Lung (tissue), 12 donors: ENCODE measurements around the gene SND1. TPM values are rescaled to one million over a fixed set of nuclear protein-coding genes. Genes with fewer than 3 reads are reported as not detected.

Source experiments
- ATAC-seq: fragments of 200-7000 bp; cut with Tn5 transposase; one replicate; pipeline ENCODE4 v1.9.1; 2020; ENCODE audit warnings: moderate number of reproducible peaks; ENCODE audit not compliant: insufficient read depth, low FRiP score
- DNase-seq, 3 donors: peaks; one replicate each; pipeline ENCODE4 v3.0.0-alpha.2; 2013 to 2017
- H3K27ac ChIP-seq, 2 donors: one replicate each; pipeline ENCODE4 v1.5.1; 2013; ENCODE audit warnings: mild to moderate bottlenecking in 2 of 2, moderate library complexity in 2 of 2, control low read depth in 1 of 2, inconsistent platforms in 1 of 2, low read depth in 1 of 2, low read length in 1 of 2
- H3K27me3 ChIP-seq, 3 donors: one replicate each; pipeline ENCODE4 v1.5.1; 2013; ENCODE audit warnings: low read length in 2 of 3; ENCODE audit not compliant: control insufficient read depth in 3 of 3, insufficient read depth in 3 of 3
- H3K36me3 ChIP-seq, 4 donors: one replicate each; pipeline ENCODE4 v1.5.1; 2013; ENCODE audit warnings: low read length in 4 of 4, mild to moderate bottlenecking in 1 of 4, moderate library complexity in 1 of 4; ENCODE audit not compliant: control insufficient read depth in 4 of 4, insufficient read depth in 4 of 4
- H3K4me1 ChIP-seq, 5 donors: one replicate each; pipeline ENCODE4 v1.5.1; 2013; ENCODE audit warnings: low read length in 5 of 5, mild to moderate bottlenecking in 2 of 5, moderate library complexity in 1 of 5; ENCODE audit not compliant: control insufficient read depth in 5 of 5, insufficient read depth in 5 of 5
- H3K4me3 ChIP-seq: one replicate; pipeline ENCODE4 v1.5.1; 2013; ENCODE audit warnings: mild to moderate bottlenecking, control low read depth, moderate library complexity
- H3K9ac ChIP-seq, 2 donors: one replicate each; pipeline ENCODE4 v1.5.1; 2013; ENCODE audit warnings: low read length in 2 of 2, control low read depth in 1 of 2; ENCODE audit not compliant: insufficient read depth in 1 of 2
- H3K9me3 ChIP-seq, 4 donors: one replicate each; pipeline ENCODE4 v1.5.1; 2013; ENCODE audit warnings: low read length in 3 of 4, mild to moderate bottlenecking in 1 of 4, moderate library complexity in 1 of 4; ENCODE audit not compliant: control insufficient read depth in 4 of 4, insufficient read depth in 3 of 4
- CTCF ChIP-seq: IDR thresholded peaks from 2 replicates; pipeline ENCODE4 v1.5.1; 2012; ENCODE audit warnings: mild to moderate bottlenecking; ENCODE audit errors: control extremely low read depth, extremely low read depth
- WGBS, 2 donors: extraction: QIAGEN DNeasy Blood & Tissue Kit; methylation state at CpG; one replicate each; pipeline ENCODE4 v1.1.7; 2013; 5-methylcytosine and 5-hydroxymethylcytosine counted together
- polyA plus RNA-seq, 2 donors: library from polyadenylated mRNA; stranded (reverse); fragments of 200-250 nt; gene quantifications; one replicate each; pipeline ENCODE4 v1.2.1, GENCODE V29; 2013
- total RNA-seq, 2 donors: library from RNA; depleted of rRNA in 1 of 2; stranded (reverse); fragments of >200 nt in 1 of 2; gene quantifications; one replicate each; pipeline ENCODE4 v1.2.1, GENCODE V29; 2014 to 2021
- donor health status: control.
- donor health status: control.
- donor health status: Bipolar disorder and iron deficiency.
- donor health status: healthy.
- donor health status: DM: yes; HTN: yes; CAD: no.

Gene SND1
- total and polyA plus RNA-seq, 4 donors = 94.5 to 210 (median 137) TPM

- Histone ChIP-seq H3K27me3 (peaks cover 3 to 37% (median 8%) of the 10 kb centered on the region in 3 donors), H3K4me1 (peaks cover 0 to 10% (median under 1%) of the 10 kb centered on the region in 5 donors), H3K36me3 (no peaks in the 10 kb centered on the region), H3K9ac (no peak overlapping the region), H3K9me3 (no peaks in the 10 kb centered on the region), H3K4me3 (peak overlapping the region; percentile 1), H3K27ac (no peak overlapping the region)
- 15 to 16% methylated on average over 44 of the region's 44 CpGs for WGBS, 2 donors
- TF ChIP-seq CTCF = no peak
- peak; percentile 17 for ATAC-seq
- peak; percentile 24 to 34 (median 26) for DNase-seq
Observed at GRCh38 chr7:128103498-128104107, 451.6 kb downstream of the SND1 start.

- no peaks in the 10 kb centered on the region for H3K9me3 ChIP-seq
- H3K4me3 ChIP-seq = no peak overlapping the region
- no peak for ATAC-seq
- no peak overlapping the region for H3K27ac ChIP-seq
- no peak for TF ChIP-seq CTCF
- no peaks in the 10 kb centered on the region for H3K36me3 ChIP-seq
- peak; percentile 34 to 52 (median 37) for DNase-seq
- peaks cover 3 to 39% (median 8%) of the 10 kb centered on the region in 3 donors for H3K27me3 ChIP-seq
- peaks cover 0 to 10% (median 5%) of the 10 kb centered on the region in 5 donors for H3K4me1 ChIP-seq
- H3K9ac ChIP-seq = no peak overlapping the region
- WGBS, 2 donors = 2% methylated on average over 48 to 59 of the region's 59 CpGs
Observed at GRCh38 chr7:128104108-128104742, 452.2 kb downstream of the SND1 start.

- H3K36me3 ChIP-seq = no peaks in the 10 kb centered on the region
- peaks cover 3 to 39% (median 8%) of the 10 kb centered on the region in 3 donors for H3K27me3 ChIP-seq
- H3K9me3 ChIP-seq = no peaks in the 10 kb centered on the region
- no peak for TF ChIP-seq CTCF
- peaks cover 0 to 10% (median 5%) of the 10 kb centered on the region in 5 donors for H3K4me1 ChIP-seq
- H3K4me3 ChIP-seq = no peak overlapping the region
- DNase-seq (no peak), ATAC-seq (no peak)
- H3K27ac ChIP-seq = no peak overlapping the region
- no peak overlapping the region for H3K9ac ChIP-seq
- 88% methylated on average over 11 of the region's 11 CpGs for WGBS, 2 donors
Observed at GRCh38 chr7:128105228-128106022, 453.4 kb downstream of the SND1 start.
